PC-3 (cell line): ENCODE results near the gene RGS9. TPM values are rescaled to one million over a fixed set of nuclear protein-coding genes. Genes with fewer than 3 reads are reported as not detected.

ENCODE experiments used
- ATAC-seq: fragments of 200-7000 bp; cut with Tn5 transposase; 2 replicates; pipeline ENCODE4 v1.9.1; 2020; ENCODE audit warnings: mild to moderate bottlenecking, moderate library complexity
- BruUV-seq: library from RNA; stranded (reverse); fragments of 400-500 nt; replicated peaks from 2 replicates; lab custom pipeline; 2021; lab: Mats Ljungman, UMichigan
- CTCF ChIA-PET: fragments of 300-600 bp; sonication (Branson Sonifier 250); formaldehyde crosslinking; loops from one replicate; lab custom pipeline; 2022; ENCODE audit warnings: antibody characterized with exemption; lab: Charles Lee
- POLR2A ChIA-PET: fragments of 300-600 bp; sonication (Branson Sonifier 250); formaldehyde crosslinking; loops from one replicate; lab custom pipeline; 2022; ENCODE audit warnings: antibody characterized with exemption; ENCODE audit not compliant: unreplicated experiment; lab: Charles Lee
- DNase-seq: peaks from one replicate; pipeline ENCODE4 v3.0.0-alpha.2; 2015
- H2AFZ ChIP-seq: fragments of 300-600 bp; sonication (generic); 2 replicates; pipeline ENCODE4 v1.6.0; 2016; ENCODE audit warnings: antibody characterized with exemption, low read length
- H3F3A ChIP-seq: fragments of 300-600 bp; sonication (generic); one replicate; pipeline ENCODE4 v1.6.0; 2017; ENCODE audit warnings: antibody characterized with exemption, low read length, control low read depth, mild to moderate bottlenecking; ENCODE audit not compliant: unreplicated experiment
- H3K27ac ChIP-seq: fragments of 300-600 bp; sonication (generic); 2 replicates; pipeline ENCODE4 v1.5.1; 2016; ENCODE audit warnings: mild to moderate bottlenecking, low read length
- H3K27me3 ChIP-seq: fragments of 300-600 bp; sonication (generic); 2 replicates; pipeline ENCODE4 v1.6.1; 2016; ENCODE audit warnings: low read length, mixed read lengths
- H3K36me3 ChIP-seq: fragments of 300-600 bp; sonication (generic); 2 replicates; pipeline ENCODE4 v1.6.1; 2016; ENCODE audit warnings: low read depth, mixed run types, low read length, mixed read lengths
- H3K4me1 ChIP-seq: fragments of 300-600 bp; sonication (generic); 2 replicates; pipeline ENCODE4 v1.5.1; 2016; ENCODE audit warnings: low read length; ENCODE audit not compliant: insufficient read depth
- H3K4me2 ChIP-seq: fragments of 300-600 bp; sonication (generic); 2 replicates; pipeline ENCODE4 v1.6.0; 2016; ENCODE audit warnings: low read length
- H3K4me3 ChIP-seq: fragments of 300-600 bp; sonication (generic); 2 replicates; pipeline ENCODE4 v1.5.1; 2016; ENCODE audit warnings: mild to moderate bottlenecking, low read length, mixed read lengths
- H3K79me2 ChIP-seq: fragments of 300-600 bp; sonication (generic); 2 replicates; pipeline ENCODE4 v1.6.1; 2017; ENCODE audit warnings: low read length, mixed read lengths
- H3K9ac ChIP-seq: fragments of 300-600 bp; sonication (generic); 2 replicates; pipeline ENCODE4 v1.6.0; 2016; ENCODE audit warnings: mild to moderate bottlenecking, low read length
- H3K9me2 ChIP-seq: fragments of 300-600 bp; sonication (generic); replicated peaks from 2 replicates; pipeline ENCODE4 v1.6.1; 2016; ENCODE audit warnings: mixed run types, low read length, mixed read lengths
- H3K9me3 ChIP-seq: fragments of 300-600 bp; sonication (generic); 2 replicates; pipeline ENCODE4 v1.6.1; 2016; ENCODE audit warnings: low read length, mixed read lengths
- H4K20me1 ChIP-seq: fragments of 300-600 bp; sonication (generic); 2 replicates; pipeline ENCODE4 v1.6.1; 2016; ENCODE audit warnings: low read length, mixed read lengths
- EZH2 ChIP-seq: fragments of 300-600 bp; sonication (generic); IDR thresholded peaks from one replicate; pipeline ENCODE4 v1.6.1; 2017; ENCODE audit warnings: antibody characterized with exemption, mild to moderate bottlenecking, low read length; ENCODE audit not compliant: unreplicated experiment
- EZH2phosphoT487 ChIP-seq: fragments of 300-600 bp; sonication (generic); IDR thresholded peaks from 2 replicates; pipeline ENCODE4 v1.6.1; 2018; ENCODE audit warnings: mild to moderate bottlenecking, antibody characterized with exemption, low read length, borderline replicate concordance
- intact Hi-C: fragments of 100-400 bp; cut with micrococcal nuclease; formaldehyde crosslinking; loops from 2 replicates; pipeline ENCODE4 v1.9.0; 2023
- total RNA-seq: library from RNA; depleted of rRNA; stranded (reverse); fragments of >200 nt; gene quantifications from 2 replicates; pipeline ENCODE4 v1.2.3, GENCODE V29; 2014
- TF ChIP-seq, protein P1 (sequence below): fragments of 300-600 bp; sonication (generic); conservative IDR thresholded peaks from 2 replicates; pipeline ENCODE4 v1.5.1; 2017; ENCODE audit warnings: antibody characterized with exemption, low read depth, mild to moderate bottlenecking, low read length

Gene RGS9
- total RNA-seq, 1 experiment from 2014 or later, result 2.7 TPM

DNA sequence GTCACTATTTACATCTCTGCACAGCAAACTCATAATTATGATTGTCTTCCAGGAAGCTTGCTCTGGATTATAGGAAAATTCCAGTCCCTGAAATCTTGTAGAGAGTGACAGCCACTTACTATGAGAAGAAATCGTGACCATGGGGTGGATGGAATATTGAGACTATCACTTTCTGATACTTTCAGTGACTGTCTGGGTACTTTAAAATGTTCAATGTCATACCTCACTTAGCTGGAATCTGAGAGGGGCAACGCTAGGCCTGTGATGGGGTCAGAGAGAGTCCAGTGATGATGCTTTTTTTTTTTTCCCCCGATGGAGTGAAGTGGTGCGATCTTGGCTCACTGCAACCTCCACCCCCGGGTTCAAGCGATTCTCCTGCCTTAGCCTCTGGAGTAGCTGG, 32.2 kb upstream of the RGS9 start:
- BruUV-seq, result no TSS peak
- Histone ChIP-seq H3K4me3 (no peak overlapping the region), H3K27ac (no peak overlapping the region), H3F3A (no peaks in the 10 kb centered on the region), H3K27me3 (no peaks in the 10 kb centered on the region), H3K9me2 (no peaks in the 10 kb centered on the region), H3K4me2 (no peak overlapping the region), H3K9me3 (no peaks in the 10 kb centered on the region), H4K20me1 (no peaks in the 10 kb centered on the region), H3K79me2 (no peaks in the 10 kb centered on the region), H2AFZ (no peak overlapping the region), H3K4me1 (peaks cover 49% of the 10 kb centered on the region), H3K36me3 (no peaks in the 10 kb centered on the region), H3K9ac (no peak overlapping the region)
- ChIA-PET POLR2A (no interaction called here), CTCF (no interaction called here)
- ATAC-seq (no peak), DNase-seq (no peak)
- intact Hi-C loops, result loop anchor here (5.0 kb wide), 1 partner anchor 32 kb away; the partner anchor contains the start of gene RGS9
- TF ChIP-seq, protein P1, sequence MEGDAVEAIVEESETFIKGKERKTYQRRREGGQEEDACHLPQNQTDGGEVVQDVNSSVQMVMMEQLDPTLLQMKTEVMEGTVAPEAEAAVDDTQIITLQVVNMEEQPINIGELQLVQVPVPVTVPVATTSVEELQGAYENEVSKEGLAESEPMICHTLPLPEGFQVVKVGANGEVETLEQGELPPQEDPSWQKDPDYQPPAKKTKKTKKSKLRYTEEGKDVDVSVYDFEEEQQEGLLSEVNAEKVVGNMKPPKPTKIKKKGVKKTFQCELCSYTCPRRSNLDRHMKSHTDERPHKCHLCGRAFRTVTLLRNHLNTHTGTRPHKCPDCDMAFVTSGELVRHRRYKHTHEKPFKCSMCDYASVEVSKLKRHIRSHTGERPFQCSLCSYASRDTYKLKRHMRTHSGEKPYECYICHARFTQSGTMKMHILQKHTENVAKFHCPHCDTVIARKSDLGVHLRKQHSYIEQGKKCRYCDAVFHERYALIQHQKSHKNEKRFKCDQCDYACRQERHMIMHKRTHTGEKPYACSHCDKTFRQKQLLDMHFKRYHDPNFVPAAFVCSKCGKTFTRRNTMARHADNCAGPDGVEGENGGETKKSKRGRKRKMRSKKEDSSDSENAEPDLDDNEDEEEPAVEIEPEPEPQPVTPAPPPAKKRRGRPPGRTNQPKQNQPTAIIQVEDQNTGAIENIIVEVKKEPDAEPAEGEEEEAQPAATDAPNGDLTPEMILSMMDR, result no peak
- no peak for TF ChIP-seq EZH2phosphoT487
- no peak for TF ChIP-seq EZH2

DNA sequence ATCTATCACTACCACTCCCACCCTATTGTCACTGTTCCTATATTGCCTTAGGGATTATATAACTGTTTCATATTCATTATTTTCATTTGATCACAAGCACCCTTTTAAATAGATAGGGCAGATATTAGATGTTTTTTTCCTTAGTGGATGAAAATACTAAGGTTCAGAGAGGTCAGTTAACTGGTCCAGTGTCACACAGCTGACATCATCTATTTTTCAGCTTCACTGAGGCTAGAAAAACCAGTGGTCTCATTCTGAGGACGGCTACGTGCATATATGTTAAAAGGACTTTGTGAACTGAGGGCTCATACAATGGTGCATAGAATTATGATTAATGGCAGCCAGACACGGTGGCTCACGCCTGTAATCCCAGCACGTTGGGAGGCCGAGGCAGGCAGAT, 29.0 kb upstream of the RGS9 start:
- Histone ChIP-seq H3K36me3 (no peaks in the 10 kb centered on the region), H3K27ac (no peak overlapping the region), H3F3A (no peaks in the 10 kb centered on the region), H3K27me3 (no peaks in the 10 kb centered on the region), H3K9me2 (no peaks in the 10 kb centered on the region), H3K79me2 (no peaks in the 10 kb centered on the region), H3K4me3 (no peak overlapping the region), H2AFZ (no peak overlapping the region), H3K4me2 (no peak overlapping the region), H3K9ac (no peak overlapping the region), H3K9me3 (no peaks in the 10 kb centered on the region), H4K20me1 (no peaks in the 10 kb centered on the region), H3K4me1 (peaks cover 33% of the 10 kb centered on the region)
- CTCF ChIA-PET, result interaction anchor here (0.6 kb wide), 1 partner anchor 35 kb away, joined by 5 read pairs; no protein-coding TSS in a partner anchor
- TF ChIP-seq EZH2 (no peak), EZH2phosphoT487 (no peak)
- TF ChIP-seq, protein P1, result no peak
- ATAC-seq (no peak), DNase-seq (no peak)
- POLR2A ChIA-PET, result no interaction called here
- BruUV-seq, result no TSS peak
- intact Hi-C loops, result no loop called here

DNA sequence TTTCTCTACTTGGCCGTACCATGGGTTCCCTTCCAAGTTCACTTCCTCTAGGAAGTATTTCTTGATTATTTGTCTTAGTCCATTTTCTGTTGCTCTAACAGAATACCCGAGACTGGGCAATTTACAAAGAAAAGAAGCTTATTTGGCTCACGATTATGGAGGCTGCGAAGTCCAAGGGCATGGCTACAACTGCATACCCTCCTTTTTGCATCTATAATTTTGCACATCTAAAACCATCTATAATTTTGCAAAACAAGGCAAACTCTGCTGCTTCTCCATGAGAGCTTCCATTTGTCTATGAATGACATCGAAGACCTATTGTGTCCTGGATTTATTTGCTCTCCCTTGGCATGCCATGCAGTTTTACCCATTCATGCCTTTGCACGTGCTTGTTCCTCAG, 27.6 kb upstream of the RGS9 start:
- Histone ChIP-seq H3F3A (no peaks in the 10 kb centered on the region), H4K20me1 (no peaks in the 10 kb centered on the region), H3K27ac (no peak overlapping the region), H3K9me2 (no peaks in the 10 kb centered on the region), H3K4me1 (peaks cover 20% of the 10 kb centered on the region), H3K4me3 (no peak overlapping the region), H3K36me3 (no peaks in the 10 kb centered on the region), H3K9ac (no peak overlapping the region), H3K4me2 (no peak overlapping the region), H3K79me2 (no peaks in the 10 kb centered on the region), H3K9me3 (no peaks in the 10 kb centered on the region), H2AFZ (no peak overlapping the region), H3K27me3 (no peaks in the 10 kb centered on the region)
- BruUV-seq, result no TSS peak
- no peak for TF ChIP-seq EZH2phosphoT487
- TF ChIP-seq, protein P1, result no peak
- intact Hi-C loops, result no loop called here
- ATAC-seq (no peak), DNase-seq (no peak)
- ChIA-PET POLR2A (no interaction called here), CTCF (no interaction called here)
